Astrocyte (in vitro differentiated cells and primary cell): ENCODE measurements around the gene RALGAPA1. TPM values are rescaled to one million over a fixed set of nuclear protein-coding genes. Genes with fewer than 3 reads are reported as not detected.

ENCODE experiments used
- DNase-seq: peaks from one replicate; pipeline ENCODE4 v3.0.0-alpha.2; 2010; ENCODE audit warnings: low read depth
- FAIRE-seq: peaks from 2 replicates; lab custom pipeline; 2011; peaks lifted over from hg19 to GRCh38; lab: Jason Lieb, UNC
- H2AFZ ChIP-seq: 2 replicates; pipeline ENCODE4 v1.6.0; 2012; ENCODE audit warnings: low read depth, low read length, inconsistent platforms
- H3K27ac ChIP-seq: 2 replicates; pipeline ENCODE4 v1.5.1; 2011; ENCODE audit warnings: low read depth, low read length, inconsistent platforms
- H3K27me3 ChIP-seq: 2 replicates; pipeline ENCODE4 v1.6.0; 2011; ENCODE audit warnings: low read length, inconsistent platforms; ENCODE audit not compliant: insufficient read depth
- H3K36me3 ChIP-seq: 2 replicates; pipeline ENCODE4 v1.5.1; 2011; ENCODE audit warnings: low read length, inconsistent platforms; ENCODE audit not compliant: insufficient read depth
- H3K4me1 ChIP-seq: 2 replicates; pipeline ENCODE4 v1.5.1; 2011; ENCODE audit warnings: low read length, inconsistent platforms; ENCODE audit not compliant: insufficient read depth
- H3K4me2 ChIP-seq: 2 replicates; pipeline ENCODE4 v1.6.0; 2012; ENCODE audit warnings: low read length, inconsistent platforms
- H3K4me3 ChIP-seq: 2 replicates; pipeline ENCODE4 v1.5.1; 2011; ENCODE audit warnings: low read depth, mild to moderate bottlenecking, low read length, inconsistent platforms; ENCODE audit not compliant: insufficient read depth
- H3K79me2 ChIP-seq: 2 replicates; pipeline ENCODE4 v1.6.0; 2012; ENCODE audit warnings: mild to moderate bottlenecking, low read length, inconsistent platforms; ENCODE audit not compliant: insufficient read depth
- H3K9ac ChIP-seq: 2 replicates; pipeline ENCODE4 v1.6.0; 2012; ENCODE audit warnings: mild to moderate bottlenecking, low read length, inconsistent platforms
- H3K9me3 ChIP-seq: 2 replicates; pipeline ENCODE4 v1.5.1; 2012; ENCODE audit warnings: low read depth, mild to moderate bottlenecking, low read length, inconsistent platforms; ENCODE audit not compliant: insufficient read depth
- H4K20me1 ChIP-seq: 2 replicates; pipeline ENCODE4 v1.6.0; 2012; ENCODE audit warnings: low read length, inconsistent platforms; ENCODE audit not compliant: insufficient read depth
- H3K27ac Mint-ChIP-seq: one replicate; pipeline ENCODE4 v1.8.0; 2021; ENCODE audit warnings: mild to moderate bottlenecking, mixed read lengths; ENCODE audit not compliant: unreplicated experiment
- H3K27me3 Mint-ChIP-seq: one replicate; pipeline ENCODE4 v1.8.0; 2021; ENCODE audit warnings: low read depth, mixed read lengths; ENCODE audit not compliant: unreplicated experiment
- H3K36me3 Mint-ChIP-seq: one replicate; pipeline ENCODE4 v1.8.0; 2021; ENCODE audit warnings: low read depth, mixed read lengths; ENCODE audit not compliant: unreplicated experiment
- H3K4me1 Mint-ChIP-seq: one replicate; pipeline ENCODE4 v1.8.0; 2021; ENCODE audit warnings: low read depth, mixed read lengths; ENCODE audit not compliant: unreplicated experiment
- H3K4me3 Mint-ChIP-seq: one replicate; pipeline ENCODE4 v1.8.0; 2021; ENCODE audit warnings: mild to moderate bottlenecking, moderate library complexity, mixed read lengths; ENCODE audit not compliant: unreplicated experiment
- H3K9me3 Mint-ChIP-seq: one replicate; pipeline ENCODE4 v1.8.0; 2021; ENCODE audit warnings: mild to moderate bottlenecking, mixed read lengths; ENCODE audit not compliant: unreplicated experiment
- EZH2 ChIP-seq: IDR thresholded peaks from 2 replicates; pipeline ENCODE4 v1.6.1; 2012; ENCODE audit warnings: mild to moderate bottlenecking, low read length, inconsistent platforms; ENCODE audit not compliant: insufficient read depth
- total RNA-seq: library from RNA; stranded (reverse); gene quantifications from 2 replicates; pipeline ENCODE4 v1.2.1, GENCODE V29; 2021
- TF ChIP-seq, protein P1 (sequence below): IDR thresholded peaks from 2 replicates; pipeline ENCODE4 v1.5.1; 2011; ENCODE audit warnings: low read depth, mild to moderate bottlenecking, inconsistent platforms, low read length, moderate library complexity; ENCODE audit not compliant: insufficient read depth

The RALGAPA1 gene
- total RNA-seq, 1 donor from 2014 or later = 24.8 TPM

DNA sequence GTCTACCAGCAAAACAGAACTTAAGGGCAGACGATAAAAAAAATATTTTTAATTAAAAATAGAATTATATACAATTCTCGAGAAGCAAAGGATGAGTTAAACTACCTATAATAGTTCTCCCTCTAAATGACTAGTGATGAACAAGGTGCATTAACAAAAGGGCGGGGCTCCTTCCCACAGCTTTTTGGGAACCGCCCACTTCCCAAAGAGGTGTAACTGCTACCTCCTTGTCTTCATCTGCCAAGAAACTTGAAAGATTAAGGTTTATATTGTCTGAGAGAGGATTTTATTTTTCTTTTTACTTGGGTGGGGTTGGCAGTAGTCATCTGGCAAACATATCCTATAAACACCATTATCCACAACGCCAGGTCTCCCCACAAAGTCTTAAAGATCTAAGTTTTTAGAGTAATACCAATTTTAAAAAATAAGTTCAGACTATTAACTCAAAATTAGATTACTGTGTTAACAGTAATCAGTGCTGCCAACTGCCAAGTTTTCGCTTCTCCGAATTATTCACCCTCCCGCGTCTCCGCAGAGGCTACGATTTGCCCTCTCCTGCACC lies 938 bp downstream of the RALGAPA1 start:
- Histone ChIP-seq H3K27me3 (no peaks in the 10 kb centered on the region), H3K36me3 (no peaks in the 10 kb centered on the region), H3K4me1 (peaks cover 5% of the 10 kb centered on the region), H4K20me1 (peaks cover 21% of the 10 kb centered on the region), H3K9ac (peak overlapping the region; percentile 90), H3K79me2 (peaks cover 32% of the 10 kb centered on the region), H3K4me2 (peak overlapping the region; percentile 89), H3K9me3 (no peaks in the 10 kb centered on the region), H3K27ac (peak overlapping the region; percentile 75), H3K4me3 (peak overlapping the region; percentile 73), H2AFZ (peak overlapping the region; percentile 92)
- Mint-ChIP-seq H3K27ac (peak overlapping the region; percentile 79), H3K36me3 (no peaks in the 10 kb centered on the region), H3K4me1 (peaks cover 5% of the 10 kb centered on the region), H3K9me3 (no peaks in the 10 kb centered on the region), H3K27me3 (no peaks in the 10 kb centered on the region), H3K4me3 (peak overlapping the region; percentile 93)
- no peak for TF ChIP-seq EZH2
- TF ChIP-seq, protein P1, sequence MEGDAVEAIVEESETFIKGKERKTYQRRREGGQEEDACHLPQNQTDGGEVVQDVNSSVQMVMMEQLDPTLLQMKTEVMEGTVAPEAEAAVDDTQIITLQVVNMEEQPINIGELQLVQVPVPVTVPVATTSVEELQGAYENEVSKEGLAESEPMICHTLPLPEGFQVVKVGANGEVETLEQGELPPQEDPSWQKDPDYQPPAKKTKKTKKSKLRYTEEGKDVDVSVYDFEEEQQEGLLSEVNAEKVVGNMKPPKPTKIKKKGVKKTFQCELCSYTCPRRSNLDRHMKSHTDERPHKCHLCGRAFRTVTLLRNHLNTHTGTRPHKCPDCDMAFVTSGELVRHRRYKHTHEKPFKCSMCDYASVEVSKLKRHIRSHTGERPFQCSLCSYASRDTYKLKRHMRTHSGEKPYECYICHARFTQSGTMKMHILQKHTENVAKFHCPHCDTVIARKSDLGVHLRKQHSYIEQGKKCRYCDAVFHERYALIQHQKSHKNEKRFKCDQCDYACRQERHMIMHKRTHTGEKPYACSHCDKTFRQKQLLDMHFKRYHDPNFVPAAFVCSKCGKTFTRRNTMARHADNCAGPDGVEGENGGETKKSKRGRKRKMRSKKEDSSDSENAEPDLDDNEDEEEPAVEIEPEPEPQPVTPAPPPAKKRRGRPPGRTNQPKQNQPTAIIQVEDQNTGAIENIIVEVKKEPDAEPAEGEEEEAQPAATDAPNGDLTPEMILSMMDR = no peak
- no peak for FAIRE-seq
- DNase-seq = no peak

DNA sequence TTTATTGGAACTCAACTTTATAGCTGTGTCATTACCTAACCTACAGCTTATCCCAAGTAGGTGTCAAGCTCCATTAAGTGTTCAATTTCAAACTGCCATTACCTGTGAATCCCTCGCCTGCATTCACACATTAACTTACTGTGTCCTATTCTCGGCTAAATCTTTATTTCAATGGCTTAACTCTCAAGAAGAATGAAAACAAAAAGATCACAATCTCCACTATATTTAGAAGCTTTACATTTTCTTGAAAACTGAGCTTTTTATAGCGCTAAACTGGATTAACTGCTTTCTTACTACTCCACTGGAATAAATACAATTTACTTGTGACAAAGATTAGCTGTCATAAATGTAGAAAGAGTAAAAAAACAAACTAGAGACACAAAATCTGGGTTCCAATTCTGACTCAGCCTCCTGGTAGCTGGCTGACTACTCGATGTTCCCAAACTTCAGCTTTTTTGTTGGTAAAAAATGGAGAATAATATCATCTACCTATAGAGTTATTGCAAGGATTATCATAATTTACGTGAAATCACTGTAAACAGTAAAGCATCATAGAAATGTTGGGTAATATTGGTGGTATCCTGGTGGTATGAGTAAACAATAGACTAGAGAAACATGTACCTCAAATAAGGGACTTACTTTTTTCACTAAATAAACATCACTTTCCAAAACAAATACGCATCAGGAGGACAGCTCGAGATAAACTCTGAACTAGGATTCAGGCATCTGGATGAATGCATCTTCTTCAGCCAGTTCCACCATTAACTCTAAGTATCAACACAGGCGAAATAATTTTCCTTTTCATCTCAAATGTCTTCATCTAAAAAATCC lies 1.7 kb downstream of the RALGAPA1 start:
- peaks cover 37% of the 10 kb centered on the region for H3K79me2 ChIP-seq
- FAIRE-seq = no peak
- no peak for TF ChIP-seq EZH2
- TF ChIP-seq, protein P1 = no peak

More for the DNA sequence above, 1.7 kb downstream of the RALGAPA1 start:
- Histone ChIP-seq H3K27me3 (no peaks in the 10 kb centered on the region), H3K4me2 (peak overlapping the region; percentile 89), H3K9ac (no peak overlapping the region), H3K4me1 (peaks cover 5% of the 10 kb centered on the region), H3K9me3 (no peaks in the 10 kb centered on the region), H3K27ac (no peak overlapping the region), H4K20me1 (peaks cover 26% of the 10 kb centered on the region), H3K4me3 (no peak overlapping the region), H3K36me3 (no peaks in the 10 kb centered on the region), H2AFZ (no peak overlapping the region)
- no peak overlapping the region for H3K27ac Mint-ChIP-seq
- no peak for DNase-seq
- no peaks in the 10 kb centered on the region for H3K9me3 Mint-ChIP-seq
- H3K4me3 Mint-ChIP-seq = peak overlapping the region; percentile 93
- peaks cover 5% of the 10 kb centered on the region for H3K4me1 Mint-ChIP-seq
- no peaks in the 10 kb centered on the region for H3K27me3 Mint-ChIP-seq
- H3K36me3 Mint-ChIP-seq = no peaks in the 10 kb centered on the region
